Measurements from ENCODE around the gene ZNF48.

The ZNF48 gene

GRCh38 chr16:30357085-30357714, 38.0 kb upstream of the ZNF48 start:
- peaks cover 25 to 29% of the 10 kb centered on the region in 2 experiments for H3K4me1 ChIP-seq (ENCODE audit: control insufficient read depth in 1 of 2, insufficient read depth in 1 of 2, low read depth in 1 of 2, low read length in 1 of 2)
- no peaks in the 10 kb centered on the region for H3K27me3 ChIP-seq
- TF ChIP-seq CTCF (IDR thresholded peaks at IDR 0.05), result no peak
- H3K9me3 ChIP-seq, result no peaks in the 10 kb centered on the region
- peak overlapping the region; percentile 98 for H3K27ac ChIP-seq
- H3K4me3 ChIP-seq (ENCODE audit: low read depth in 1 of 2, low read length in 1 of 2), result no peak overlapping the region
- peaks cover 72% of the 10 kb centered on the region for H3K36me3 ChIP-seq

GRCh38 chr16:30357715-30358576, 37.3 kb upstream of the ZNF48 start:
- peaks cover 25 to 29% of the 10 kb centered on the region in 2 experiments for H3K4me1 ChIP-seq (ENCODE audit: control insufficient read depth in 1 of 2, insufficient read depth in 1 of 2, low read depth in 1 of 2, low read length in 1 of 2)

GRCh38 chr16:30358577-30358936, 36.7 kb upstream of the ZNF48 start:
- peak overlapping the region; percentile 98 for H3K27ac ChIP-seq
- H3K27me3 ChIP-seq, result no peaks in the 10 kb centered on the region
- peaks cover 25 to 29% of the 10 kb centered on the region in 2 experiments for H3K4me1 ChIP-seq (ENCODE audit: control insufficient read depth in 1 of 2, insufficient read depth in 1 of 2, low read depth in 1 of 2, low read length in 1 of 2)
- no peaks in the 10 kb centered on the region for H3K9me3 ChIP-seq
- H3K4me3 ChIP-seq (ENCODE audit: low read depth in 1 of 2, low read length in 1 of 2), result no peak overlapping the region
- TF ChIP-seq CTCF (IDR thresholded peaks at IDR 0.05), result no peak
- H3K36me3 ChIP-seq, result peaks cover 72% of the 10 kb centered on the region

More at GRCh38 chr16:30357715-30358576, 37.3 kb upstream of the ZNF48 start:
- Histone ChIP-seq H3K36me3 (peaks cover 72% of the 10 kb centered on the region), H3K27me3 (no peaks in the 10 kb centered on the region), H3K9me3 (no peaks in the 10 kb centered on the region), H3K27ac (peak overlapping the region; percentile 98), H3K4me3 (ENCODE audit: low read depth in 1 of 2, low read length in 1 of 2) (no peak overlapping the region)
- TF ChIP-seq CTCF (IDR thresholded peaks at IDR 0.05), result no peak

- H3K36me3 ChIP-seq, result peaks cover 75% of the 10 kb centered on the region
- no peak overlapping the region for H3K4me3 ChIP-seq (ENCODE audit: low read depth in 1 of 2, low read length in 1 of 2)
- no peaks in the 10 kb centered on the region for H3K27me3 ChIP-seq
- H3K27ac ChIP-seq, result no peak overlapping the region
- no peak for TF ChIP-seq CTCF (IDR thresholded peaks at IDR 0.05)
- H3K9me3 ChIP-seq, result no peaks in the 10 kb centered on the region
- H3K4me1 ChIP-seq (ENCODE audit: control insufficient read depth in 1 of 2, insufficient read depth in 1 of 2, low read depth in 1 of 2, low read length in 1 of 2), result peaks cover 19 to 24% of the 10 kb centered on the region in 2 experiments
These were observed 36.0 kb upstream of the ZNF48 start for GRCh38 chr16:30358990-30359870.

GRCh38 chr16:30359871-30360170, 35.4 kb upstream of the ZNF48 start:
- Histone ChIP-seq H3K27ac (no peak overlapping the region), H3K36me3 (peaks cover 81% of the 10 kb centered on the region), H3K27me3 (no peaks in the 10 kb centered on the region), H3K4me1 (ENCODE audit: control insufficient read depth in 1 of 2, insufficient read depth in 1 of 2, low read depth in 1 of 2, low read length in 1 of 2) (peaks cover 15 to 18% of the 10 kb centered on the region in 2 experiments), H3K9me3 (no peaks in the 10 kb centered on the region), H3K4me3 (ENCODE audit: low read depth in 1 of 2, low read length in 1 of 2) (no peak overlapping the region)
- TF ChIP-seq CTCF (IDR thresholded peaks at IDR 0.05), result no peak

All from neutrophil (primary cell).